ENCODE results near the gene TPI1.
A peak's percentile ranks its signal among the peaks of the same experiment; 100 is the strongest.

The TPI1 gene

DNA sequence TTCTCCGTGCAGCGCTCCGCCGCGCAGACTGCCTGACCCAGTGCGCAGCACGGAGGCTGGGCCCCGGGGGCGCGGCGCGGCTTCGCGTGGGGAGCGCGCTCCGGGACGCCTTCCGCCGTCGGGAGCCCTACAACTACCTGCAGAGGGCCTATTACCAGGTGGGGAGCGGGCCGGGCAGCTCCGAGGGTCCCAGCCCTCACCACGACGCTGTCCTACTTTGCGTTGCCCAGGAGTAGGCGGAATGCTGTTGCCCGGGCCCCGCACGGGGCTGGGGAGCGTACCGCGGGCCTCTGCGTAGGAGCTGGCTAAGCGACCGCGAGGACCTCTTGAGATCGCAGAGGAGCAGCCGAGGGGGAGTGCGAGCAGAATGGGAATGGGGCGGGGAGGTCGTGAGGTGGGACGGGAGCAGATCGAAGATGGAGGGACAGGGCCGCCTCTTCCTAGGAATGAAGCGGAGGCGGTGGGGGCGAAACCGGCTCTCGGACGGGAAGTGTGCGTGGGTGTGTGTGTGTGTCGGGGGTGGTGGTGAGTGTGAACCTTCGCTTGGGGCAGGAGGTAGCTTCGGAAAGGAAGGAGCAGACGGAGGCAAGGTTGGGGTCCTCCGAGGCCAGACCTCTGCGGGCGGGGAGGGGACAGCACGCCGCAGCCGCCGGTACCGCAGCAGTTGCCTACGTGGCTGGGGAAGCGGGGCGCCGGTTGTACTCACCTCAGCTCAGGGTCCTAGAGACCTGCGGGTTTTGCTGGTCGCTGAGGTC, 38.4 kb upstream of the TPI1 start:
- DNase-seq, result peak; percentile 36

DNA sequence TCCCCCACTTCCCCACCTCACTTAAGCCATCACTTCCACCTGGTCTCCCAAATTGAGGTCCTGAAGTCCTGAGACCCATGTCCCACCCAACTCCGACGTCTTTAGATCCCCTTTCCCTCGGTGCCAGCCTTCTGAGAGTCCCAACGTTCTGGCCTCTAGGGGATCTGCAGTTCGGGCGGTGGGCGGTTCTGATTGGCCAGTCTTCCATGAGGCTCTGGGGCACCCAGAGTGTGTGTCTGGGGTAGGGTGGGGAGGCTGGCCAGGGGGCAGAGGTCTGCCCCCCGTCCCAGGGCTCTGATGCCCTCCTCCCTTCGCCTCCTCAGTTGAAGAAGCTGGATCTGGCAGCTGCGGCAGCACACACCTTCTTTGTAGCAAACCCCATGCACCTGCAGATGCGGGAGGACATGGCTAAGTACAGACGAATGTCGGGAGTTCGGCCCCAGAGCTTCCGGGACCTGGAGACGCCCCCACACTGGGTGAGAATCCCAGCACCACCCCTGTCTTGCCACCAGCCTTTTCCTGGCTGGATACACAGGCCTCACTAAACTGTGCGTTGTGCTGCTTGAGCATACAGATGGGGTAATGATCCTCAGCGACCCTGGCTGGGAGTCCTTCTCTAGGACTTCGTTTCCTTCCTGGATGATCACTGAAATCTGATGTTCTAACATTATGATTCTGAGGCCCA, 37.7 kb upstream of the TPI1 start:
- DNase-seq, result no peak

DNA sequence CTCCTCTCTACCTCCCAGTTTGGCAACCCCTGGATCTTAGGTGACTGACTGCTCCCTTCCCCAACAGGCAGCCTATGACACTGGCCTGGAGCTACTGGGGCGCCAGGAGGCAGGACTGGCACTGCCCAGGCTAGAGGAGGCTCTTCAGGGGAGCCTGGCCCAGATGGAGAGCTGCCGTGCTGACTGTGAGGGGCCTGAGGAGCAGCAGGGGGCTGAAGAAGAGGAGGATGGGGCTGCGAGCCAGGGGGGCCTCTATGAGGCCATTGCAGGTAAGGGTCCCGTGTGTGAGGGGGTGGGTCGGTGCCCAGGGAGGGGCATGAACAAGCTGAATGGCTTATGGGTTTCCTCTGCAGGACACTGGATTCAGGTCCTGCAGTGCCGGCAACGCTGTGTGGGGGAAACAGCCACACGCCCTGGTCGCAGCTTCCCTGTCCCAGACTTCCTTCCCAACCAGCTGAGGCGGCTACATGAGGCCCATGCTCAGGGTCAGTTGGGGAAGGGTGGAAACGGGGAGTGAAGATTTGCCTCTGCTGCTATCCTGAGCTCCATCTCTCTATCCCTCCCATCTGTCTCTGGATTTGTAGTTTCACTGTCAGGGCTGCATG, 36.9 kb upstream of the TPI1 start:
- no peak for DNase-seq

DNA sequence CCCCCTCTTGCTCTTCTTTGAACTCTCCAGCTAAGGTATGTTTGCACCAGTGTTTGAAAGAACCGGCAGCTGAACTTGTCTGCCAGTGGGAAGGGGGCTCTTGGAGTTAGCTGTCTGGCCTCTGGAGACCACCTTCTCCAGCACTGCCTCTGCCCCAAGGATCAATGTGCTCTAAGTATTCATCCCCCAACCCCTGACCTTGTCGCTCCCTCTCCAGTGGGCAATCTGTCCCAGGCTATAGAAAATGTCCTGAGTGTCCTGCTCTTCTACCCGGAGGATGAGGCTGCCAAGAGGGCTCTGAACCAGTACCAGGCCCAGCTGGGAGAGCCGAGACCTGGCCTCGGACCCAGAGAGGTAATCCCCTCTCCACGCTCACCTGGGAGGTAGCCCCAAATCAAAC, 36.3 kb upstream of the TPI1 start:
- no peak for DNase-seq

DNA sequence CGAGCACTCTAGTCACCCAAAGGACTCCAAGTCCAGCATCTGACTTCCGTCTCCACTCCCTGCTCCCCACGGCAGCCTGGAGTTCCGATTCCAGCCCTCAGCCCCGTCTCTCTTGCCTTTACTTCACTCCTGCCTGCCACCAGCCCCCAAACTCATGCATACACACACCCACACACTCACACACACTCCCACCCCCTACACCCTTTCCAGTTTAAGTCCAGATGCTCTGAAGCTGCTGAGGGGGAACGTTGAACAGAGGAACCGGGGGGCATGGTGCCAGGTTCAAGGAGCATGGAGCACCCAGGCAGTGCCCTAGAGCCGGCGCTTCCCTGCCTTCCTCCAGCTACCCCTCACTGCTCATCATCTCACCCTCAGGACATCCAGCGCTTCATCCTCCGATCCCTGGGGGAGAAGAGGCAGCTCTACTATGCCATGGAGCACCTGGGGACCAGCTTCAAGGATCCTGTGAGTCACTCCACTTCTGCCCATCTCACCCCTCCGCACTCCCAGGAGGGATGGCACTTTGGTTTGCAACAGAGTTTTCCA, 35.8 kb upstream of the TPI1 start:
- DNase-seq, result no peak

DNA sequence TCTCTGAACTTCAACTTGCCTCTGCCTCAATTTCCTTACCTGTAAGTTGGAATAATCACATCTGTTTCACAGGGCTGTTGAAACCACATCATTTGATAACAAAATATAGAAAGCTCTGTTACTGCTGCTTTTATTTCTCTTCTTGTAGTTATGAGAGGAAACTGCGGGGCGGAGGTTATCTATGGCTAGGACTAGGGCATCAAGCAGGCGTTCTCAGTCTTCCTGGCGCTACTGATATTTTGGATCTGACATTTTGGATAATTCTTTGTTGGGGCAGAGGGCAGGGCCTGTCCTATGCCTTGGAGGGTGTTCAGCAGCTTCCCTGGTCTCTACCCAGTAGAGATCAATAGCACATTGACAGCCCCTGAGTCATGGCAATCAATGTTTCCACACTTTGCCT, 35.2 kb upstream of the TPI1 start:
- no peak for DNase-seq

DNA sequence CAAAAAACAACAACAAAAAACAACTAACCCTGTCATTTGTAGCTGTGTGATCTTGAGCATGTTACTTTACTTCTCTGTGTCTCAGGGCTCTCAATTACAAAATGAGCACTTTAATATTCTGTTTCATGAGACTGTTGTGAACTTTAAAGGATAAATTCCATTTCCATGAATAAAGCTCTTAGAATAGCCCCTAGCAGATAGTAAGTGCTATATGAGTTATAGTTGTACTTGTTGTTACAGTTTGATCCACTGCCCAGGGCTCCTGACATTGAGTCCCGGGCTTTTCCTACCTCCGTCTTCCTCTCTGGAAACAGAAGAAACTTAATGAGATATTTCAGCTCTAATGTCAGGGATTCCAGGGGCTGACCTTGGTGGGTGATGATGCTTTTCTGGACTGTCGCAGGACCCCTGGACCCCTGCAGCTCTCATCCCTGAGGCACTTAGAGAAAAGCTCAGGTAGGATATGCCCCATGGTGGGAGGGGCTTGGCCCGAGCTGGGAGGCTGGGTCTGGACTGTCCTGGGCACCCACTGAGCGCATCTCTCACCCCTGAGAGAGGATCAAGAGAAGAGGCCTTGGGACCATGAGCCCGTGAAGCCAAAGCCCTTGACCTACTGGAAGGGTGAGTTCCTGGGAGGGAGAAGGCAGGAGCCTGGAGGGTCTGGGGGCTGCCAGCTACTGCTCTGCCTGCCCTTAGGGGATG, 34.0 kb upstream of the TPI1 start:
- DNase-seq, result no peak

DNA sequence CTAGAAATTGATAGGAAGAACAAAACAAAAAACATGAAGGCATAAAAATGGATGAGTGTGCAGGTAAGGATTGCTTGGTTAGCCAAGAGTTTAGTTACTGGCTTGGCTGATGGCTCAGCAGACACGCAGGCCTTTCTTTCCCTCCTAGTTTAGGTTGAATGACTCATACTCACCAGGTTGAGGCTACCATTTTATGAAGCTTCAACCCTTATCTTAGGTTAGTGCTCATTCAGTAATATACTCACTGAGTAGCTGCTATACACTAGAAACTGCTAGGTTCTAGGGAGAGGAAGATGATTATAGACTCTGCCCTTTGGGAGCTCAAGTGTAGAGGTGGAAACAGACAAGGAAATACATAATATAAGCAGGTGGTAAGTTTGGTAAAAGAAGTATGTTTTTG, 33.1 kb upstream of the TPI1 start:
- no peak for DNase-seq

DNA sequence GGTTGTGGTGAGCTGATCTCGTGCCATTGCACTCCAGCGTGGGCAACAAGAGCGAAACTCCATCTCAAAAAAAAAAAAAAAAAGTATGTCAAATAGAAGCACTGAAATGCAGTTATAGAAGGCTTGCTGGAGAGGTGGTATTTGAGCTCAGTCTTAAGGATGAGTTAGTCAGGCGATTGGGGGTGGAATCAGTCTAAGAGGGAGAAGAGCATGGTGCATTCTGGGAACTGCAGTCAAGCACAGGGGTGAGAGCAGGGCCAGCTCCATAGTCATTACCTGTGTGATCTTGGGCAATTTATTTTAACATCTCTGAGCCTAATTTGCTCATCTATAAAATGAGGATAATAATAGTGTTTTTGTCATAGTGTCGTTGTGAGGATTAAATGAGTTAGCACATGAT, 32.5 kb upstream of the TPI1 start:
- no peak for DNase-seq

DNA sequence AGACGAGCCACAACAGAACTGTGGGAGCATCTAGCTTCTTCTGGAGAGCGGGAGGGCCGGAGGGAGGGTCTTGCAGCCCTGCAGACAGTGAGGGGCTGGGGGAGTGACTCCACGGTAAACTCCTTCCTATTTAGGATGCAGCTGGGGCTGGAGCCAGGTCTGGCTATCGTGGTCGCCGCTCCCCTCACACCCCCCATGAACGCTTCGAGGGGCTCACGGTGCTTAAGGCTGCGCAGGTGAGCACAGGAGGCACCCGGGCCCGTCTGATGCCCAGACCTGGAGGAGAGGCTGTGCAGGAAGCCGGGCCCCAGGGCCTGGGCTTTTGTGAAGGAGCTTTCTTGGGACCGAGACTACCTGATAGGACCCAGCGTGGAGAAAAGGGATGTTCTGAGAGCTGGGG, 30.5 kb upstream of the TPI1 start:
- no peak for DNase-seq

DNA sequence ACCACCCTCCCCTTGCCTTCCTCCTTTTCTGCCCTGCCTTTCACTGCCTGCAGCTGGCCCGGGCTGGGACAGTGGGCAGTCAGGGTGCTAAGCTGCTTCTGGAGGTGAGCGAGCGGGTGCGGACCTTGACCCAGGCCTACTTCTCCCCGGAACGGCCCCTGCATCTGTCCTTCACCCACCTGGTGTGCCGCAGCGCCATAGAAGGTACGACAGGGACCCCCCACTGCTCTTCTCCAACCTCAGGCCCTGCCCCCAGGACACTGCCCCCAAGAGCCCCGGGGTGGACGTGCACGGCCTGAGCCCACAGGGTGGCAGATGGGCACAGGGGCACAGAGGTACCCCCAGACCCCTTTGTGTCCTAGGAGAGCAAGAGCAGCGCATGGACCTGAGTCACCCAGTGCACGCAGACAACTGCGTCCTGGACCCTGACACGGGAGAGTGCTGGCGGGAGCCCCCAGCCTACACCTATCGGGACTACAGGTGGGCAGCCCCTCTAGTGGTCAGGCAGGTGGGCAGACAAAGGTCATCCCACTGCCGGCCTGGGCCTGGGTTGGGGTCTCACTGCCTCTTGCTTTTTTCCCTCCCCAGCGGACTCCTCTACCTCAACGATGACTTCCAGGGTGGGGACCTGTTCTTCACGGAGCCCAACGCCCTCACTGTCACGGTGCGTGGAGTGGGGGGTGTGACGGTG, 29.8 kb upstream of the TPI1 start:
- DNase-seq, result no peak

DNA sequence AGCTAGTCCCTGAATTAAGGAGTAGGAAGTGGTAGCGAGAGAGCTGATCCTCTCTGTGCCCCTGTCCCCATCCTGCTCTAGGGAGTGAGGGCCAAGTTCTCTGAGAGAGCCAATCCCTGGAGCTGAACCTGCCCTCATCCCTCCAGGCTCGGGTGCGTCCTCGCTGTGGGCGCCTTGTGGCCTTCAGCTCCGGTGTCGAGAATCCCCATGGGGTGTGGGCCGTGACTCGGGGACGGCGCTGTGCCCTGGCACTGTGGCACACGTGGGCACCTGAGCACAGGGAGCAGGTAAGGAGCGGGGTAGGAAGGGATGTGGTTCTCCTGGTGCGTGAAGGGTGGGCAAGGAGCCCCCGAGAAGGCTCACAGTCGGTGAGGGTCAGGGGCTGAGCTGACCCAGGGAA, 28.5 kb upstream of the TPI1 start:
- DNase-seq, result no peak

DNA sequence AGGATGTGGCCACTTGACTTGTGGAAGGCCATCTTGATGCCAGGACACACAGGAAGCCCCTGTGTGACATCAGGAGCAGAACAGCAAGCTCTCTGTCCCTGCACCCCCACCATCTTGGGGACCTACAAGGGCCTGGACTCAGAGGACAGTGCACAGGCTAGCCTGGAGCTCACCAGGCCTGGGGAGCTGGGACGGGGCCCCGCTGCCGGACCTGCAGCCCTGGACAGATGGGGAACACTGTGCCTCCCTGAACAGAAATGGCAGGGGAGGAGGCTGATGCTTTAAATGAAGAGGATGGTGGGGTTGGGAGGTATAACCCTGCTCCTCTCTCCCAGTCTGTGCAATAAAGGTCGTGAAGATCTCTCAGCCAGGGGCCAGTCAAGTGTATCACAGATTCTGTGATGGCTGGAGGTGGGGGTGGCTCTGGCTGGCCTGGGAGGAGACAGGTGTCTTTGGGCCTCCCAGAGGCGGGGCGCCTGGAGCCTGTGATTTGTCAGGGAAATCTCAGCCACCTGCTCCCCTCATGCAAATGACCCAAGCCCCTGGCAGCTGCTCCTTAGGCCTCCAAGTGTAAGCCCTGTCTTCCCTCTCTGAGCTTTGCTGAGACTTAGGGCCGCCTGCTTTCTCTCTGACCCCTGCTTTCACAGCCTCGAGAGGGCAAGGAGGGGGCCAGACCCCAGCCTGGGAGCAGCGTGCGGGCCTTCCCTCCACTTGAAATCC, 27.7 kb upstream of the TPI1 start:
- no peak for DNase-seq

DNA sequence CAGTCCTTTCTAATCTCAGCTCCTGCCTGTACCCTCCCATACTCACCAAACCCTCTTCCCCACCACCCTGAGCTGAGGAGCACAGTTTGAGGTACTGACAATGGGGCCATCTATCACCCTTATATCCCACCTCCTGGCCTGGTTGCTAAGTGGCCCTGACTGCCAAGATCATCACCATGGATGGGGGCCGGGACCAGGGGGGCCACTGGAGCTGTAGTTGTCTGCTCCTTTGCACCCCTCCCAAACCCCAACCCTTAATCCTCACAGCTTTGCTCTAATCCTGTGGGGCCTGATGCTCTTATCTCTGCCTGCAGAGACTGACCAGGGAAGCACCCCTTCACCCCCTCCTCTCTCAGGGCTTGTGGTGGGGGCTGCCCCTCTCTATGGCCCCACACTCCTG, 27.0 kb upstream of the TPI1 start:
- no peak for DNase-seq

DNA sequence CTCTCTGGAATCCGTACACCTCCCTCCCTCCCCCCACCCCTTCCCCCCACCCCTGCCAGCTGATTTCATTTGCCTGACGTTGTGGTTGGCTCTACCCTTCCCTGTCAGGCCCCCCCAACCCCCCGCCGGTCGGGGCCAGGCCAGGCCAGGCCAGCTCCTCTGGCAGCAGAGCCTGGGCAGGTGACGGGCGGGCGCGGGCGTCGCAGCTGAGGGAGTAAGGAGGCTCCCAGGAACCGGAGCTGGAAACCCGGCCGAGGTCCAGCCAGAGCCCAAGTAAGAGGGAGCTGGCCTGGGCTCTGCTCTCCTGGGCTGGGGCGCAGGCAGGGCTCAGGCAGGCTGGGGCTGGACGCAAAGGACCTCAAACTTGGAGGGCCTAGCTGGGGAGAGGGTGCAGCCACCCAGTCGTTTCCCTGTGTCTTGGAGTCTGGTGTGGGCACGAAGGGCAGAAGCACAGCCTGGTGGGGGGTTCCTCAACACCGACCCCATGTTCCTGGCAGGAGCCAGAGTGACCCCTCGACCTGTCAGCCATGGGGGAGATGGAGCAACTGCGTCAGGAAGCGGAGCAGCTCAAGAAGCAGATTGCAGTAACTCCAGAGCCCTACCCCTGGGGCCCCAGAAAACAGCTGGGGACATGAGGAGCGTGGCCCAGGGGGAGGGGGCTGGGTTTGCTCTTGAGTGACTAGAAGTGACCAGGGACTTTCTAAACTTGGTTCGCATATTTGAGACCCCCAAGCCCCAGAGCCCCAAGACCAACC, 26.4 kb upstream of the TPI1 start, which contains the start of gene GNB3:
TSS of gene GNB3 (plus strand) at position 165 of the 755 bp plus-strand sequence. CDS start at position 528, 363 bp downstream.
- DNase-seq, result no peak

DNA sequence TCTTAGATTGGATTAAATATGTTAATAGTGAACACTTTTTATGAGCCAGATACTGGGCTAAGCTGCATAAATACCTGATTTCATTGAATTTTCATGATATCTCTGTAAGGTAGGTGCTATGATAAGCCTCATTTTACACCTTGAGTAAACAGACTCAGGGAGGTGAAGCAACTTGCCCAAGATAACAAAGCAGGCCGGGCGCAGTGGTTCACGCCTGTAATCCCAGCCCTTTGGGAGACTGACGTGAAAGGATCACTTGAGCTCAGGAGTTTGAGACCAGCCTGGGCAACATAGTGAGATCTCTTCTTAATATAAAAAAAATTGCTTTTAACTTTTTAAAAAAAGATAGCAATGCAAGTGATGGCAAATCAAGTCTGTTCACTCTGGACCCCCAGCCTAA, 25.3 kb upstream of the TPI1 start:
- no peak for DNase-seq

DNA sequence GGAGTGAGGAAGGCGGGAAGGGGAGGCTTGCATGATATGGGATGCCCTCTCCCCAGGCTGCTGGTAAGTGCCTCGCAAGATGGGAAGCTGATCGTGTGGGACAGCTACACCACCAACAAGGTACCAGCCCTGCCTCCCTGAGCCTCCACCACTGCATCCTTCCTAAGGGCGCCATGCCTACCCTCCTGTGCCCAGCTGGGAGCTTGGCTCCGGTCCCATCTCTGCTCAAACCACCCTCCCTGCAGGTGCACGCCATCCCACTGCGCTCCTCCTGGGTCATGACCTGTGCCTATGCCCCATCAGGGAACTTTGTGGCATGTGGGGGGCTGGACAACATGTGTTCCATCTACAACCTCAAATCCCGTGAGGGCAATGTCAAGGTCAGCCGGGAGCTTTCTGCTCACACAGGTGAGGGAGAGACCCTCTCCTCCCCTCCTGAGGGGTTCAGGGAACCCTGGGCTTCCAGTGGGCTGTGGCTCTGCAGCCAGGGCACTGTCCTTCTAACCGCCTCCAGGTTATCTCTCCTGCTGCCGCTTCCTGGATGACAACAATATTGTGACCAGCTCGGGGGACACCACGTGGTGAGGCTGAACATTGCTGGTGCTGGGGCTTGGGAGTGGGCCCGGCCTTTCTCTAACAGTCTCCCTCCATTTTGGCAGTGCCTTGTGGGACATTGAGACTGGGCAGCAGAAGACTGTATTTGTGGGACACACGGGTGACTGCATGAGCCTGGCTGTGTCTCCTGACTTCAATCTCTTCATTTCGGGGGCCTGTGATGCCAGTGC, 24.0 kb upstream of the TPI1 start:
- DNase-seq, result no peak

DNA sequence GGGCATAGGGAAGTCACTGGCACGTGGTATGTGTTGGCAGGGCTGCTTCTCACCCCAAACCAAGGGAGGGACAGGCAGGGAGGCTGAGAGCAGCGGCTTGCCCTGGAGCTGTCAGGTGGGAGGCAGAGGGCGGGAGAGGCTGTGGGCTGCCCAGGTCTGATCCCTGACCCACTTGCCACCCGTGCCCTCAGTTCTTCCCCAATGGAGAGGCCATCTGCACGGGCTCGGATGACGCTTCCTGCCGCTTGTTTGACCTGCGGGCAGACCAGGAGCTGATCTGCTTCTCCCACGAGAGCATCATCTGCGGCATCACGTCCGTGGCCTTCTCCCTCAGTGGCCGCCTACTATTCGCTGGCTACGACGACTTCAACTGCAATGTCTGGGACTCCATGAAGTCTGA, 21.9 kb upstream of the TPI1 start:
- no peak for DNase-seq

DNA sequence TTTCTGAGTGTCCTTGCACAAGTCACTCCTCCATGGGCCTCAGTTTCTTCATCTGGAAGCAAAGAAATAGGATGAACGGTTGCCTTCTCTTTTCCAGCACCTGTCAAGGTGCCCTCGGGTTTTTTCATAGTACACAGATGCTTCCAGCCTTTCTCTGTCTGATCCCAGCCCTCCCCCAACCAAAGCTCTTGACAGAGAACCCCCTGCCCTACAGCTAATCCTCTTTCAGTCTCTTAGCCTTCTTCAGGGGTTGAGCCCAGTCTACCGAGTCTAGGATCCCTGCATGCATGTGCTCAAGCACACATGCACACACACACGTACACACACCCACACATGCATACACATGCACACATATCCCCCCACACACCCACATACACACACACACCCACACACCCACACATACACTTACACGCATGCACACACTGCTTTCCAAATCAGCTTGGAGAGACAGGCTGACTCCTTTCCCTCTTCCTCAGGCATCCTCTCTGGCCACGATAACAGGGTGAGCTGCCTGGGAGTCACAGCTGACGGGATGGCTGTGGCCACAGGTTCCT, 20.9 kb upstream of the TPI1 start:
- DNase-seq, result no peak

DNA sequence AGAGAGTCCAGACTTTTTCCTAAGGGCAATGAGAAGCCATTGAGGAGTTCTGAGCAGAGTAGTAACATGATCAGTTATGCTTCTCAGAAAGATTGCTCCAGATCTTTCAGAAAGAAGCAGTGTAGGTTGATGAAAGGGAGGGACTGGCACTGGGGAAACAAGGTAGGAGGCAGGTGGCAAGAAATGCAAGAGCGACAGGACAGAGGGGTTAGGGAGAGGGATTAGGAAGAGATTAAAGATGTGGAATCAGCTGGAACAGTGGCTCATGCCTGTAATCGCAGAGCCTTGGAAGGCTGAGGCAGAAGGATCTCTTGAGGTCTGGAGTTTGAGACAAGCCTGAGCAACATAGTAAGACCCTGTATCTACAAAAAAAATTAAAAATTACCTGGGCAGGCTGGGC, 19.7 kb upstream of the TPI1 start:
- no peak for DNase-seq

All from activated T-cell treated with anti-CD3 and anti-CD28 coated beads for 4 hours (primary cell).